Caco-2 (cell line): ENCODE results near the gene SEMA4C. TPM values are rescaled to one million over a fixed set of nuclear protein-coding genes. Genes with fewer than 3 reads are reported as not detected.

Source experiments
- BruUV-seq: library from RNA; stranded (reverse); fragments of 400-500 nt; replicated peaks from 2 replicates; lab custom pipeline; 2021; lab: Mats Ljungman, UMichigan
- CTCF ChIA-PET: fragments of 300-600 bp; sonication (Branson Sonifier 250); formaldehyde crosslinking; loops from one replicate; lab custom pipeline; 2022; ENCODE audit warnings: antibody characterized with exemption; lab: Charles Lee
- POLR2A ChIA-PET: fragments of 300-600 bp; sonication (Branson Sonifier 250); formaldehyde crosslinking; loops from one replicate; lab custom pipeline; 2022; ENCODE audit warnings: antibody characterized with exemption; lab: Charles Lee
- DNase-seq, 2 experiments: peaks; one replicate each; pipeline versions ENCODE4 v3.0.0 to v3.0.0-alpha.2; 2020 to 2022
- H3K27me3 ChIP-seq: replicated peaks from 2 replicates; pipeline ENCODE4 v1.6.0; 2011; ENCODE audit warnings: low read length; ENCODE audit not compliant: control insufficient read depth, insufficient read depth
- H3K36me3 ChIP-seq: 2 replicates; pipeline ENCODE4 v1.5.1; 2011; ENCODE audit warnings: low read length; ENCODE audit not compliant: control insufficient read depth, insufficient read depth
- H3K4me1 ChIP-seq: fragments of 250-450 bp; sonication (Bioruptor Pico); 2 replicates; pipeline ENCODE4 v1.5.1; 2020; ENCODE audit warnings: mild to moderate bottlenecking
- H3K4me3 ChIP-seq: 2 replicates; pipeline ENCODE4 v1.5.1; 2011; ENCODE audit warnings: low read depth, mild to moderate bottlenecking, control low read depth, low read length
- H3K9me3 ChIP-seq: fragments of 250-450 bp; sonication (Bioruptor Pico); 2 replicates; pipeline ENCODE4 v1.5.1; 2020; ENCODE audit warnings: mild to moderate bottlenecking, moderate library complexity
- H3K27ac Mint-ChIP-seq: one replicate; pipeline ENCODE4 v1.8.0; 2022; ENCODE audit warnings: mixed read lengths; ENCODE audit not compliant: unreplicated experiment
- H3K27me3 Mint-ChIP-seq: one replicate; pipeline ENCODE4 v1.8.0; 2022; ENCODE audit warnings: mixed read lengths; ENCODE audit not compliant: insufficient read depth, unreplicated experiment
- H3K36me3 Mint-ChIP-seq: one replicate; pipeline ENCODE4 v1.8.0; 2022; ENCODE audit warnings: mild to moderate bottlenecking, mixed read lengths; ENCODE audit not compliant: insufficient read depth, unreplicated experiment
- H3K4me1 Mint-ChIP-seq: one replicate; pipeline ENCODE4 v1.8.0; 2022; ENCODE audit warnings: low read depth, mixed read lengths; ENCODE audit not compliant: unreplicated experiment
- H3K4me3 Mint-ChIP-seq: one replicate; pipeline ENCODE4 v1.8.0; 2022; ENCODE audit warnings: mild to moderate bottlenecking, moderate library complexity, mixed read lengths; ENCODE audit not compliant: unreplicated experiment
- H3K9me3 Mint-ChIP-seq: one replicate; pipeline ENCODE4 v1.8.0; 2022; ENCODE audit warnings: mixed read lengths; ENCODE audit not compliant: unreplicated experiment
- intact Hi-C: fragments of 100-400 bp; cut with micrococcal nuclease; formaldehyde crosslinking; loops from one replicate; pipeline ENCODE4 v1.10.0; 2022; ENCODE audit not compliant: unreplicated experiment
- total RNA-seq: library from RNA; stranded (reverse); gene quantifications from 2 replicates; pipeline ENCODE4 v1.2.3, GENCODE V29; 2022
- TF ChIP-seq, protein P1 (sequence below), 2 experiments: fragments of 200-600 bp in 1 of 2; IDR thresholded peaks; 1 replicate in 1 of 2; 2 replicates in 1 of 2; pipeline versions ENCODE4 v1.5.1 to v1.8.0; 2011 to 2022; ENCODE audit warnings: antibody characterized with exemption in 1 of 2, control low read depth in 1 of 2, inconsistent platforms in 1 of 2, low read depth in 1 of 2, low read length in 1 of 2, mild to moderate bottlenecking in 1 of 2, moderate library complexity in 1 of 2; ENCODE audit not compliant: insufficient read depth in 1 of 2, severe bottlenecking in 1 of 2, unreplicated experiment in 1 of 2

Gene SEMA4C
- total RNA-seq, 1 experiment from 2014 or later, result 29.9 TPM

DNA sequence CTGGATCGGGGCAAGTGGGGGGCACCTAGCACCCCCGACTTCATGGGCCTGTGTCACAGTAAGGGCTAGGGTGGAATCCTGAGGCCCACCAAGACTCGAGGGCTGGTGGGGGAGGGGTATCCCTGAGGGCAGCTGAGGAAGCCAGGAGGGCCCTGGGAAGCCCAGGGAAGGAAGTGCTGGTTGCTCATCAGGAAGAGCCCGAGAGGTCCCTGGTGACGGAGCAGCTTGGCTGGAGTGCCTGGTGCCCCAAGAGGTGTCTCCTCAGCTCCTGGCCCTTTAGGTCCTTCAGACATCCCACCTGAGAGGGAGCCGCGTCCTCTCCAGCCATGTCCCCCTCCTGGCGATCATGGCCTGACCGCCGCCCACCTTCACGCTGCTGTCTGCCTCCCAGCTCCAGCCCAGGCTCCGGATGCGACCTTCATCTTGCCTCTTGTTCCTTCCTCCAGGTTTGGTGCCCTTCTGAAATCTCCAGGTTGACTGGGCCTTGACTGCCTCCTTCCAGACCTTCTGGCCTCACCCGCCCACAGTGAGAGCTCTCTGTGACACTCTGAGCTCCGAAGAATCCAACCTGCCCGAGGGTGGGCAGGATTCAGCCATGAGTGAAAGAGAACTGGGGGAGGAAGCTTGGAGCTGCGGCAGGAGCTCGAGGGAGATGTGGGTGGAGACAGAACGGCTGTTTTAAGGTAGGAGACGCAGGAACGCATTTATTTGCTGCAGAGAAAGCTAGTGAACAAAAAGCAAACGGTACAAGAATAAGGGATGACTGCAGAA, 42.7 kb upstream of the SEMA4C start:
- ChIA-PET CTCF (interaction anchor here (0.8 kb wide), 1 partner anchor 44 kb away, joined by 3 read pairs; no protein-coding TSS in a partner anchor), POLR2A (no interaction called here)
- Mint-ChIP-seq H3K36me3 (no peaks in the 10 kb centered on the region), H3K9me3 (no peaks in the 10 kb centered on the region), H3K27ac (peak overlapping the region; percentile 18), H3K4me3 (no peak overlapping the region), H3K4me1 (peaks cover 18% of the 10 kb centered on the region), H3K27me3 (no peaks in the 10 kb centered on the region)
- no TSS peak for BruUV-seq
- H3K36me3 ChIP-seq, result no peaks in the 10 kb centered on the region
- no peaks in the 10 kb centered on the region for H3K27me3 ChIP-seq
- intact Hi-C loops, result no loop called here
- no peaks in the 10 kb centered on the region for H3K4me1 ChIP-seq
- no peak overlapping the region for H3K4me3 ChIP-seq
- TF ChIP-seq, protein P1, sequence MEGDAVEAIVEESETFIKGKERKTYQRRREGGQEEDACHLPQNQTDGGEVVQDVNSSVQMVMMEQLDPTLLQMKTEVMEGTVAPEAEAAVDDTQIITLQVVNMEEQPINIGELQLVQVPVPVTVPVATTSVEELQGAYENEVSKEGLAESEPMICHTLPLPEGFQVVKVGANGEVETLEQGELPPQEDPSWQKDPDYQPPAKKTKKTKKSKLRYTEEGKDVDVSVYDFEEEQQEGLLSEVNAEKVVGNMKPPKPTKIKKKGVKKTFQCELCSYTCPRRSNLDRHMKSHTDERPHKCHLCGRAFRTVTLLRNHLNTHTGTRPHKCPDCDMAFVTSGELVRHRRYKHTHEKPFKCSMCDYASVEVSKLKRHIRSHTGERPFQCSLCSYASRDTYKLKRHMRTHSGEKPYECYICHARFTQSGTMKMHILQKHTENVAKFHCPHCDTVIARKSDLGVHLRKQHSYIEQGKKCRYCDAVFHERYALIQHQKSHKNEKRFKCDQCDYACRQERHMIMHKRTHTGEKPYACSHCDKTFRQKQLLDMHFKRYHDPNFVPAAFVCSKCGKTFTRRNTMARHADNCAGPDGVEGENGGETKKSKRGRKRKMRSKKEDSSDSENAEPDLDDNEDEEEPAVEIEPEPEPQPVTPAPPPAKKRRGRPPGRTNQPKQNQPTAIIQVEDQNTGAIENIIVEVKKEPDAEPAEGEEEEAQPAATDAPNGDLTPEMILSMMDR (IDR thresholded peaks at IDR 0.05; ENCODE audit: insufficient read depth in 1 of 2, low read depth in 1 of 2, low read length in 1 of 2, severe bottlenecking in 1 of 2, unreplicated experiment in 1 of 2), result no peak
- no peaks in the 10 kb centered on the region for H3K9me3 ChIP-seq
- no peak for DNase-seq

DNA sequence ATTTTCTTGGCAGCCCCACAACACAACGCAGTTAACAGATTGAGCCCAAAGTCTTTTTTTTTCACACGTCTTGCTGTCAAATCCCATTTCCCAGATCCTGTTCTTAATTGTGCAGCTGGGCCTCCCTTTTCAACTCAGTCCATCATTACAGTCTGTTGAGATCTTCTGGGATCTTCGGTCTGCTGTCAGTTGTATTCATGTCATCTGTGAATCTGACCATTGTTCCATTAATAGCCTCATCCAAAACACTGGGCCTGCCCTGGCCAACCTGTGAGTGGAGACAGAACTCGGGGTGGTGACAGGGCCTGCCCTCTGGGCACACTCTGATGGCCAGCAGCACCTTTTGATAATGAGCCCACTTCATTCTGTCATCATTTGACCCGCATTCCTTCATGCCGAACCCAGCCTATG, 39.7 kb upstream of the SEMA4C start:
- no peaks in the 10 kb centered on the region for H3K36me3 ChIP-seq
- intact Hi-C loops, result no loop called here
- no TSS peak for BruUV-seq
- ChIA-PET CTCF (no interaction called here), POLR2A (no interaction called here)
- TF ChIP-seq, protein P1 (IDR thresholded peaks at IDR 0.05; ENCODE audit: insufficient read depth in 1 of 2, low read depth in 1 of 2, low read length in 1 of 2, severe bottlenecking in 1 of 2, unreplicated experiment in 1 of 2), result no peak
- no peaks in the 10 kb centered on the region for H3K9me3 ChIP-seq
- H3K36me3 Mint-ChIP-seq, result no peaks in the 10 kb centered on the region
- no peak for DNase-seq
- H3K27me3 ChIP-seq, result no peaks in the 10 kb centered on the region
- H3K4me3 ChIP-seq, result no peak overlapping the region
- no peak overlapping the region for H3K4me3 Mint-ChIP-seq
- peaks cover 17% of the 10 kb centered on the region for H3K4me1 Mint-ChIP-seq
- H3K4me1 ChIP-seq, result no peaks in the 10 kb centered on the region
- H3K9me3 Mint-ChIP-seq, result no peaks in the 10 kb centered on the region
- no peak overlapping the region for H3K27ac Mint-ChIP-seq
- no peaks in the 10 kb centered on the region for H3K27me3 Mint-ChIP-seq

DNA sequence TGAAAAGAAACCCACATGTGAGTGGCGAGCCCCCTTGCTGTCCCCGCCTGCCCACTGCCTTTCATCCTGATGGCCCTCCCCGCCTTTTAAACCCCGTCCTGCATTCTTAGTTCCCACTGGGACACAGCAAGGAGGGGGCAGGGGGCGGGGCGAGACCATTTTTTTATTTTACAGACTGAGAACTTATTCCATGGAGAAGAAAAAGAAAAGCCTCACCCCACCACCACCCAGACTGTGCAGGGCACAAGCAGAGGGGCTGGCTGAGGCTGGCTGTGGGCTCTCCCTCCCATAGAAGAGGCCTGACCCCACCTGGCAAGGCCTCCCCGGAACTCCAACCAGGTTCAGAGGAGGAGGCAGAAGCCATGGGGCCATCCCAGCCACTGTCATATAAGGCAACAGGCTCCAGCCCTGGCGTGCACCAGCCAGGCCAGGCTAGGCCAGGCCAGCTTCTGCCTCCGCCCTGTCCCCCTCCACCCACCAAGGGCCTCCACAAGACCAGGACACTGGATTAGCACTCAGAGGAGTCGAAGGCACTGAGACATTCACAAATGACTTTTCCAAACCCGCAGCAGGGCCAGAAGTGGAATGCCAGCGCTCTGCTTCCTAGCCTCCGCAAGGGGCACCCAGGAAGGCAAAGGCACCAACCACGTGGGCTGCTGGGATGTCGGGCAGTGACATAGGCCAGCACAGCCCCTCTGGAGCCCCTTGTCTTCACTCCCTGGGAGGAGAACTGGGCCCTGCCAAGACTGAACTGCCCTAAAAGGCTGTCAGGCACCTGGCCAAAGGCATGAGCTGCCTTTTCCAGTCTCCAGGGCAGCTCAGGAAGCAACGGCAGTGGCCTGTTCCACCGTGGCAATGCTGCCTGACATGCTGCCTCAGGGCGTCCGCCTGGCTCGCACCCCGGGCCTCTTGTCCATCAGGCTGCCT, 37.5 kb upstream of the SEMA4C start:
- Histone ChIP-seq H3K36me3 (no peaks in the 10 kb centered on the region), H3K27me3 (no peaks in the 10 kb centered on the region), H3K9me3 (no peaks in the 10 kb centered on the region), H3K4me3 (no peak overlapping the region), H3K4me1 (no peaks in the 10 kb centered on the region)
- no TSS peak for BruUV-seq
- no peaks in the 10 kb centered on the region for H3K4me1 Mint-ChIP-seq
- no peaks in the 10 kb centered on the region for H3K27me3 Mint-ChIP-seq
- no peak overlapping the region for H3K27ac Mint-ChIP-seq
- no peaks in the 10 kb centered on the region for H3K36me3 Mint-ChIP-seq
- intact Hi-C loops, result no loop called here
- TF ChIP-seq, protein P1 (IDR thresholded peaks at IDR 0.05; ENCODE audit: insufficient read depth in 1 of 2, low read depth in 1 of 2, low read length in 1 of 2, severe bottlenecking in 1 of 2, unreplicated experiment in 1 of 2), result no peak
- no peak overlapping the region for H3K4me3 Mint-ChIP-seq
- no peak for DNase-seq
- H3K9me3 Mint-ChIP-seq, result no peaks in the 10 kb centered on the region
- ChIA-PET POLR2A (no interaction called here), CTCF (interaction anchor here (1.3 kb wide), 1 partner anchor 49 kb away, joined by 18 read pairs; the partner anchor contains the start of gene ANKRD39)
